GM19324 (cell line): ENCODE results near the gene PRR12.
A peak's percentile ranks its signal among the peaks of the same experiment; 100 is the strongest.
"Not testable (repeated sequence)": the region's sequence is repeated elsewhere in the genome, so short reads cannot be mapped to it uniquely, and the experiment has no call there.

Source experiments
- ATAC-seq: cut with Tn5 transposase; IDR thresholded peaks from one replicate; pipeline ENCODE4 v1.9.1; 2021; ENCODE audit warnings: mild to moderate bottlenecking, moderate library complexity; ENCODE audit not compliant: unreplicated experiment, low FRiP score

The PRR12 gene

GRCh38 chr19:49614096-49614833 lies 23.3 kb downstream of the PRR12 start:
- ATAC-seq = no peak

- ATAC-seq = no peak
Observed at GRCh38 chr19:49615861-49616260, 24.9 kb downstream of the PRR12 start.

GRCh38 chr19:49616532-49616931 lies 25.6 kb downstream of the PRR12 start:
- no peak for ATAC-seq

- no peak for ATAC-seq
Observed at GRCh38 chr19:49616945-49617344, 26.0 kb downstream of the PRR12 start.

- ATAC-seq = not testable (repeated sequence)
Observed at GRCh38 chr19:49617860-49618259, 26.9 kb downstream of the PRR12 start.

GRCh38 chr19:49624967-49625910 lies 34.3 kb downstream of the PRR12 start:
- ATAC-seq = no peak

- ATAC-seq = no peak
Observed at GRCh38 chr19:49626226-49626625, 35.2 kb downstream of the PRR12 start.

- no peak for ATAC-seq
Observed at GRCh38 chr19:49629659-49630058, 38.7 kb downstream of the PRR12 start.

- ATAC-seq = no peak
Observed at GRCh38 chr19:49631014-49631588, 40.1 kb downstream of the PRR12 start.

- no peak for ATAC-seq
Observed at GRCh38 chr19:49631610-49632192, 40.7 kb downstream of the PRR12 start.

- no peak for ATAC-seq
Observed at GRCh38 chr19:49632576-49632975, 41.6 kb downstream of the PRR12 start.

GRCh38 chr19:49633273-49633672 lies 42.3 kb downstream of the PRR12 start:
- not testable (repeated sequence) for ATAC-seq

GRCh38 chr19:49635530-49636232 lies 44.7 kb downstream of the PRR12 start:
- ATAC-seq = no peak

- ATAC-seq = no peak
Observed at GRCh38 chr19:49636233-49636932, 45.4 kb downstream of the PRR12 start.

- no peak for ATAC-seq
Observed at GRCh38 chr19:49637821-49638738, 47.1 kb downstream of the PRR12 start.

GRCh38 chr19:49639401-49640112 lies 48.6 kb downstream of the PRR12 start:
- ATAC-seq = no peak

- ATAC-seq = peak; percentile 59
Observed at GRCh38 chr19:49640113-49640898, 49.3 kb downstream of the PRR12 start, which contains the start of gene RRAS. RRAS (minus strand) TSS chr19:49640143; CDS start chr19:49640098, 45 bp downstream.
